Body of pancreas (tissue), 4 donors: ENCODE results near the gene PSD4. TPM values are rescaled to one million over a fixed set of nuclear protein-coding genes. Genes with fewer than 3 reads are reported as not detected.

Experiments
- ATAC-seq: fragments of 150-250 bp; one replicate; pipeline ENCODE4 v1.9.1; 2016
- DNase-seq, 4 donors: peaks; one replicate each; pipeline ENCODE4 v3.0.0-alpha.2; 2019
- H3K27ac ChIP-seq, 4 donors: fragments of 200-600 bp; sonication (generic); 1 replicate in 3 of 4; 2 replicates in 1 of 4; pipeline versions ENCODE4 v1.5.1 to v1.6.1; 2016 to 2019; ENCODE audit warnings: mild to moderate bottlenecking in 1 of 4, mixed read lengths in 1 of 4, moderate library complexity in 1 of 4
- H3K27me3 ChIP-seq, 2 donors: fragments of 200-600 bp; sonication (generic); one replicate each; pipeline ENCODE4 v1.6.0; 2016; ENCODE audit warnings: mild to moderate bottlenecking in 1 of 2
- H3K36me3 ChIP-seq, 2 donors: fragments of 200-600 bp; sonication (generic); replicated peaks in 1 of 2; 2 replicates each; pipeline ENCODE4 v1.5.1; 2016; ENCODE audit warnings: low read depth in 2 of 2; ENCODE audit not compliant: insufficient read depth in 1 of 2
- H3K4me1 ChIP-seq: fragments of 200-600 bp; sonication (generic); one replicate; pipeline ENCODE4 v1.6.0; 2016
- H3K4me3 ChIP-seq, 2 donors: fragments of 200-600 bp; sonication (generic); 1 replicate in 1 of 2; 2 replicates in 1 of 2; pipeline ENCODE4 v1.5.1; 2016 to 2019
- H3K9me3 ChIP-seq, 3 donors: fragments of 200-600 bp; sonication (generic); 1 replicate in 2 of 3; 2 replicates in 1 of 3; pipeline ENCODE4 v1.5.1; 2016
- CTCF ChIP-seq, 7 experiments: fragments of 450-650 bp in 4 of 7; fragments of 200-600 bp in 3 of 7; sonication (generic) in 3 of 7; IDR thresholded peaks; one replicate each; pipeline ENCODE4 v1.5.1; 2016 to 2019; ENCODE audit warnings: antibody characterized with exemption in 7 of 7
- POLR2A ChIP-seq, 3 donors: fragments of 450-650 bp; IDR thresholded peaks; one replicate each; pipeline ENCODE4 v1.6.1; 2016; ENCODE audit warnings: antibody characterized with exemption in 3 of 3, mild to moderate bottlenecking in 2 of 3
- WGBS, 2 donors: methylation state at CpG; one replicate each; pipeline ENCODE4 v1.1.5; 2017; 5-methylcytosine and 5-hydroxymethylcytosine counted together
- intact Hi-C: fragments of 100-400 bp; cut with DNase I; formaldehyde crosslinking; loops from one replicate; pipeline ENCODE4 v1.15.1; 2023
- total RNA-seq, 2 donors: library from RNA; depleted of rRNA; stranded (reverse); fragments of >200 nt; gene quantifications; one replicate each; pipeline ENCODE4 v1.1.0, GENCODE V29; 2016

Gene PSD4
- total RNA-seq, 2 donors from 2014 or later, result 40.5 to 83.4 TPM

GRCh38 chr2:113127646-113128570 is 45.9 kb upstream of the PSD4 start:
- H3K9me3 ChIP-seq, result no peaks in the 10 kb centered on the region
- intact Hi-C loops, result no loop called here
- no peak overlapping the region for H3K4me3 ChIP-seq
- no peak for TF ChIP-seq POLR2A (IDR thresholded peaks at IDR 0.05)
- no peak for TF ChIP-seq CTCF (IDR thresholded peaks at IDR 0.05)
- no peaks in the 10 kb centered on the region for H3K4me1 ChIP-seq
- WGBS, 2 donors, result 71 to 77% methylated on average over 15 of the region's 15 CpGs
- H3K27ac ChIP-seq, result no peak overlapping the region
- no peaks in the 10 kb centered on the region for H3K27me3 ChIP-seq
- no peaks in the 10 kb centered on the region for H3K36me3 ChIP-seq
- ATAC-seq (no peak), DNase-seq (no peak)

GRCh38 chr2:113129519-113130078 is 44.2 kb upstream of the PSD4 start:
- no peaks in the 10 kb centered on the region for H3K4me1 ChIP-seq
- no peaks in the 10 kb centered on the region for H3K36me3 ChIP-seq
- intact Hi-C loops, result loop anchor here (5.0 kb wide), 1 partner anchor 258 kb away; no protein-coding TSS in a partner anchor
- no peak overlapping the region for H3K4me3 ChIP-seq
- TF ChIP-seq CTCF (IDR thresholded peaks at IDR 0.05) (no peak), POLR2A (IDR thresholded peaks at IDR 0.05) (no peak)
- no peaks in the 10 kb centered on the region for H3K27me3 ChIP-seq
- no peaks in the 10 kb centered on the region for H3K9me3 ChIP-seq
- DNase-seq (no peak), ATAC-seq (no peak)
- H3K27ac ChIP-seq, result no peak overlapping the region
- WGBS, 2 donors, result 71 to 87% methylated on average over 1 to 2 of the region's 2 CpGs

- no peaks in the 10 kb centered on the region for H3K36me3 ChIP-seq
- no peaks in the 10 kb centered on the region for H3K4me1 ChIP-seq
- no peaks in the 10 kb centered on the region for H3K27me3 ChIP-seq
- WGBS, 2 donors, result 75 to 79% methylated on average over 7 of the region's 7 CpGs
- no peak for TF ChIP-seq POLR2A (IDR thresholded peaks at IDR 0.05)
- TF ChIP-seq CTCF (IDR thresholded peaks at IDR 0.05), result no peak
- no peak overlapping the region for H3K27ac ChIP-seq
- no peak for ATAC-seq
- H3K9me3 ChIP-seq, result no peaks in the 10 kb centered on the region
- H3K4me3 ChIP-seq, result no peak overlapping the region
- DNase-seq, result no peak
- intact Hi-C loops, result loop anchor here (5.0 kb wide), 1 partner anchor 256 kb away; no protein-coding TSS in a partner anchor
Observed at GRCh38 chr2:113131352-113132185, 42.2 kb upstream of the PSD4 start.

GRCh38 chr2:113132414-113133021 is 41.3 kb upstream of the PSD4 start:
- no peak for DNase-seq
- no peak overlapping the region for H3K27ac ChIP-seq
- no peaks in the 10 kb centered on the region for H3K9me3 ChIP-seq
- WGBS, 2 donors, result 85 to 89% methylated on average over 5 to 17 of the region's 17 CpGs
- no peaks in the 10 kb centered on the region for H3K36me3 ChIP-seq
- H3K27me3 ChIP-seq, result no peaks in the 10 kb centered on the region
- no peaks in the 10 kb centered on the region for H3K4me1 ChIP-seq
- no peak for TF ChIP-seq CTCF (IDR thresholded peaks at IDR 0.05)
- no peak for TF ChIP-seq POLR2A (IDR thresholded peaks at IDR 0.05)
- H3K4me3 ChIP-seq, result no peak overlapping the region
- no peak for ATAC-seq
- intact Hi-C loops, result loop anchor here (5.0 kb wide), 1 partner anchor 255 kb away; no protein-coding TSS in a partner anchor
